H1 (cell line): ENCODE results near the gene CCDC88C. TPM values are rescaled to one million over a fixed set of nuclear protein-coding genes. Genes with fewer than 3 reads are reported as not detected.

Experiments used
- KDM1A ChIP-seq: fragments of 200-600, 300-600 bp; sonication (generic); IDR thresholded peaks from 2 replicates; pipeline ENCODE4 v1.7.1; 2016; ENCODE audit warnings: mild to moderate bottlenecking, low read length, borderline replicate concordance
- polyA plus RNA-seq, 7 experiments: library from polyadenylated mRNA; depleted of rRNA in 3 of 7; stranded (reverse) in 5 of 7; unstranded in 2 of 7; fragments of >200 nt in 5 of 7; fragments of 200-250 nt in 2 of 7; gene quantifications; 1 replicate in 5 of 7; 2 replicates in 1 of 7; 4 replicates in 1 of 7; pipeline versions ENCODE4 v1.2.1 to v1.2.3, GENCODE V29; 2011 to 2013; ENCODE audit warnings: missing spikeins in 2 of 7, mixed read lengths in 2 of 7
- total RNA-seq: library from RNA; stranded (reverse); fragmentation: NEBNext Ultra II Directional; extraction: Animal tissue kit (Norgen Biotek cat#: 25700); gene quantifications from 2 replicates; pipeline ENCODE4 v1.2.1, GENCODE V29; 2021
- TF ChIP-seq, protein P1 (sequence below): fragments of 300-600 bp; sonication (generic); IDR thresholded peaks from 2 replicates; pipeline ENCODE4 v1.7.1; 2012; ENCODE audit warnings: low read length, moderate library complexity, mild to moderate bottlenecking, inconsistent platforms; ENCODE audit not compliant: insufficient replicate concordance

The CCDC88C gene
- total and polyA plus RNA-seq, 2 of the 8 experiments (the other 6 are each of a cell fraction or from before 2014, with no cell fraction given) = 10.3 to 57.7 TPM

DNA sequence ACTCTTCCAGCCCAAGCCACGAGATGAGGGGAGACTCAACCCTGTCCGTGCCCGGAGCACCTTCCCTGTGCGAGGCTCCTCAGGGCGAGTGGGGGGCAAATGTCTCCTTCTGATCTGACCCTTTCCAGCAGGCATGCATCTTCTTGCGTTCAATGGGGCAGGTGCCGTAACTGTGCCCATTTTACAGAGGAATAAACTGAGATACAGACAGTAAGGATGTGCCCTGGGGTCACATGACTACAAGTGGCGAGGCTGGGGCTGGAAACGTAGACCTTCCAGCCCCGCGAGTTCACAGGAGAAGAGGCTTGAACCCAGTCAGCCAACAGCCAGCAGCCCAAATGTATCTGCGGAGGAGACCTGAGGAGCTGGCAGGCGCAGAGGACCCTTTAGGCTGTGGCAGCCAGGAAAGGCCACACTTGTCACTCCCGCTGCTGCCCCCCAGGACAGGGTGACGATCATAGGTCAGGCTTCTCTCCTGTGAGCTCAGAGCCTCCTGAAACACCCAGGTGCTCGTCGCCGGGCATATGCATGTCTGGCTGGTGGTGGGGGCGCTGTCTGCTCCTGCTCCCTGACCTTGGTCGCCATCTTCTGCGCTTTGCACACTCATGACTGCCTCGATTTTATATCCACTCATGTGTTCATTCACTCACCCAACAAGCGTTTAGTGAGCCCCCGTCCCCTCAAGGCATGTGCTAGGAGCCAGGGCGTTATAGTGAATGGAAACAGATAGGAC is 41.7 kb downstream of the CCDC88C start (continued):
- TF ChIP-seq, protein P1, sequence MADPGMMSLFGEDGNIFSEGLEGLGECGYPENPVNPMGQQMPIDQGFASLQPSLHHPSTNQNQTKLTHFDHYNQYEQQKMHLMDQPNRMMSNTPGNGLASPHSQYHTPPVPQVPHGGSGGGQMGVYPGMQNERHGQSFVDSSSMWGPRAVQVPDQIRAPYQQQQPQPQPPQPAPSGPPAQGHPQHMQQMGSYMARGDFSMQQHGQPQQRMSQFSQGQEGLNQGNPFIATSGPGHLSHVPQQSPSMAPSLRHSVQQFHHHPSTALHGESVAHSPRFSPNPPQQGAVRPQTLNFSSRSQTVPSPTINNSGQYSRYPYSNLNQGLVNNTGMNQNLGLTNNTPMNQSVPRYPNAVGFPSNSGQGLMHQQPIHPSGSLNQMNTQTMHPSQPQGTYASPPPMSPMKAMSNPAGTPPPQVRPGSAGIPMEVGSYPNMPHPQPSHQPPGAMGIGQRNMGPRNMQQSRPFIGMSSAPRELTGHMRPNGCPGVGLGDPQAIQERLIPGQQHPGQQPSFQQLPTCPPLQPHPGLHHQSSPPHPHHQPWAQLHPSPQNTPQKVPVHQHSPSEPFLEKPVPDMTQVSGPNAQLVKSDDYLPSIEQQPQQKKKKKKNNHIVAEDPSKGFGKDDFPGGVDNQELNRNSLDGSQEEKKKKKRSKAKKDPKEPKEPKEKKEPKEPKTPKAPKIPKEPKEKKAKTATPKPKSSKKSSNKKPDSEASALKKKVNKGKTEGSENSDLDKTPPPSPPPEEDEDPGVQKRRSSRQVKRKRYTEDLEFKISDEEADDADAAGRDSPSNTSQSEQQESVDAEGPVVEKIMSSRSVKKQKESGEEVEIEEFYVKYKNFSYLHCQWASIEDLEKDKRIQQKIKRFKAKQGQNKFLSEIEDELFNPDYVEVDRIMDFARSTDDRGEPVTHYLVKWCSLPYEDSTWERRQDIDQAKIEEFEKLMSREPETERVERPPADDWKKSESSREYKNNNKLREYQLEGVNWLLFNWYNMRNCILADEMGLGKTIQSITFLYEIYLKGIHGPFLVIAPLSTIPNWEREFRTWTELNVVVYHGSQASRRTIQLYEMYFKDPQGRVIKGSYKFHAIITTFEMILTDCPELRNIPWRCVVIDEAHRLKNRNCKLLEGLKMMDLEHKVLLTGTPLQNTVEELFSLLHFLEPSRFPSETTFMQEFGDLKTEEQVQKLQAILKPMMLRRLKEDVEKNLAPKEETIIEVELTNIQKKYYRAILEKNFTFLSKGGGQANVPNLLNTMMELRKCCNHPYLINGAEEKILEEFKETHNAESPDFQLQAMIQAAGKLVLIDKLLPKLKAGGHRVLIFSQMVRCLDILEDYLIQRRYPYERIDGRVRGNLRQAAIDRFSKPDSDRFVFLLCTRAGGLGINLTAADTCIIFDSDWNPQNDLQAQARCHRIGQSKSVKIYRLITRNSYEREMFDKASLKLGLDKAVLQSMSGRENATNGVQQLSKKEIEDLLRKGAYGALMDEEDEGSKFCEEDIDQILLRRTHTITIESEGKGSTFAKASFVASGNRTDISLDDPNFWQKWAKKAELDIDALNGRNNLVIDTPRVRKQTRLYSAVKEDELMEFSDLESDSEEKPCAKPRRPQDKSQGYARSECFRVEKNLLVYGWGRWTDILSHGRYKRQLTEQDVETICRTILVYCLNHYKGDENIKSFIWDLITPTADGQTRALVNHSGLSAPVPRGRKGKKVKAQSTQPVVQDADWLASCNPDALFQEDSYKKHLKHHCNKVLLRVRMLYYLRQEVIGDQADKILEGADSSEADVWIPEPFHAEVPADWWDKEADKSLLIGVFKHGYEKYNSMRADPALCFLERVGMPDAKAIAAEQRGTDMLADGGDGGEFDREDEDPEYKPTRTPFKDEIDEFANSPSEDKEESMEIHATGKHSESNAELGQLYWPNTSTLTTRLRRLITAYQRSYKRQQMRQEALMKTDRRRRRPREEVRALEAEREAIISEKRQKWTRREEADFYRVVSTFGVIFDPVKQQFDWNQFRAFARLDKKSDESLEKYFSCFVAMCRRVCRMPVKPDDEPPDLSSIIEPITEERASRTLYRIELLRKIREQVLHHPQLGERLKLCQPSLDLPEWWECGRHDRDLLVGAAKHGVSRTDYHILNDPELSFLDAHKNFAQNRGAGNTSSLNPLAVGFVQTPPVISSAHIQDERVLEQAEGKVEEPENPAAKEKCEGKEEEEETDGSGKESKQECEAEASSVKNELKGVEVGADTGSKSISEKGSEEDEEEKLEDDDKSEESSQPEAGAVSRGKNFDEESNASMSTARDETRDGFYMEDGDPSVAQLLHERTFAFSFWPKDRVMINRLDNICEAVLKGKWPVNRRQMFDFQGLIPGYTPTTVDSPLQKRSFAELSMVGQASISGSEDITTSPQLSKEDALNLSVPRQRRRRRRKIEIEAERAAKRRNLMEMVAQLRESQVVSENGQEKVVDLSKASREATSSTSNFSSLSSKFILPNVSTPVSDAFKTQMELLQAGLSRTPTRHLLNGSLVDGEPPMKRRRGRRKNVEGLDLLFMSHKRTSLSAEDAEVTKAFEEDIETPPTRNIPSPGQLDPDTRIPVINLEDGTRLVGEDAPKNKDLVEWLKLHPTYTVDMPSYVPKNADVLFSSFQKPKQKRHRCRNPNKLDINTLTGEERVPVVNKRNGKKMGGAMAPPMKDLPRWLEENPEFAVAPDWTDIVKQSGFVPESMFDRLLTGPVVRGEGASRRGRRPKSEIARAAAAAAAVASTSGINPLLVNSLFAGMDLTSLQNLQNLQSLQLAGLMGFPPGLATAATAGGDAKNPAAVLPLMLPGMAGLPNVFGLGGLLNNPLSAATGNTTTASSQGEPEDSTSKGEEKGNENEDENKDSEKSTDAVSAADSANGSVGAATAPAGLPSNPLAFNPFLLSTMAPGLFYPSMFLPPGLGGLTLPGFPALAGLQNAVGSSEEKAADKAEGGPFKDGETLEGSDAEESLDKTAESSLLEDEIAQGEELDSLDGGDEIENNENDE = no peak
- TF ChIP-seq KDM1A = peak; percentile 57; the same call in 1 of the 2 replicates
